ENCODE data around the gene PER2.

PER2 gene

GRCh38 chr2:238231251-238231793, 57.1 kb downstream of the PER2 start:
- peak; percentile 84 for DNase-seq (ENCODE audit: low spot score)
- TF ChIP-seq, protein P1, sequence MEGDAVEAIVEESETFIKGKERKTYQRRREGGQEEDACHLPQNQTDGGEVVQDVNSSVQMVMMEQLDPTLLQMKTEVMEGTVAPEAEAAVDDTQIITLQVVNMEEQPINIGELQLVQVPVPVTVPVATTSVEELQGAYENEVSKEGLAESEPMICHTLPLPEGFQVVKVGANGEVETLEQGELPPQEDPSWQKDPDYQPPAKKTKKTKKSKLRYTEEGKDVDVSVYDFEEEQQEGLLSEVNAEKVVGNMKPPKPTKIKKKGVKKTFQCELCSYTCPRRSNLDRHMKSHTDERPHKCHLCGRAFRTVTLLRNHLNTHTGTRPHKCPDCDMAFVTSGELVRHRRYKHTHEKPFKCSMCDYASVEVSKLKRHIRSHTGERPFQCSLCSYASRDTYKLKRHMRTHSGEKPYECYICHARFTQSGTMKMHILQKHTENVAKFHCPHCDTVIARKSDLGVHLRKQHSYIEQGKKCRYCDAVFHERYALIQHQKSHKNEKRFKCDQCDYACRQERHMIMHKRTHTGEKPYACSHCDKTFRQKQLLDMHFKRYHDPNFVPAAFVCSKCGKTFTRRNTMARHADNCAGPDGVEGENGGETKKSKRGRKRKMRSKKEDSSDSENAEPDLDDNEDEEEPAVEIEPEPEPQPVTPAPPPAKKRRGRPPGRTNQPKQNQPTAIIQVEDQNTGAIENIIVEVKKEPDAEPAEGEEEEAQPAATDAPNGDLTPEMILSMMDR (IDR thresholded peaks at IDR 0.05; ENCODE audit: borderline replicate concordance, control extremely low read depth, extremely low read depth, insufficient read depth, missing control alignments): no peak
- in situ Hi-C loops (cut with MboI; ENCODE audit: low sequenced_read_pairs, unreplicated experiment): no loop called here

GRCh38 chr2:238230699-238231098, 57.7 kb downstream of the PER2 start:
- peak; percentile 20 for DNase-seq (ENCODE audit: low spot score)
- in situ Hi-C loops (cut with MboI; ENCODE audit: low sequenced_read_pairs, unreplicated experiment): no loop called here
- TF ChIP-seq, protein P1 (IDR thresholded peaks at IDR 0.05; ENCODE audit: borderline replicate concordance, control extremely low read depth, extremely low read depth, insufficient read depth, missing control alignments): no peak

DNA sequence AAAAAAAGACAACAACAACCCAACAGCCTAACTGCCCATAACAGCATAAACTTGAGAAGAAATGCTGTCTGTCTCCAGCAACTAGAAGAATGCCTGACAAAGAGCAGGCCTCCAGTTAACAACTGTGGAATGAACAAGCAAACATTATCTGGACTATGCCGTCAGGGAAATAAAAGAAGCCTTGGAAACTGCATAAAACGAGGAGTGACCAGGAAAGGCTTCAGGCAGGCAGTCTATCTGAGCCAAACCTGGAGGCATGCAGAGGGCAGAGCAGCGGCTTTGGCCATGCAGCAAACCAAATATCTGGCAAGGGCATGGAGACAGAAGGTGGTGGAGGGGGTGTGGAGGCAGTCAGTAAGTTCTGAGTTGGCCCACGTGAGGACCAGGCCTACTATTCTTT, 59.7 kb downstream of the PER2 start:
- TF ChIP-seq, protein P1 (IDR thresholded peaks at IDR 0.05; ENCODE audit: borderline replicate concordance, control extremely low read depth, extremely low read depth, insufficient read depth, missing control alignments): no peak
- DNase-seq (ENCODE audit: low spot score): peak; percentile 7
- in situ Hi-C loops (cut with MboI; ENCODE audit: low sequenced_read_pairs, unreplicated experiment): no loop called here

GRCh38 chr2:238227587-238228032, 60.8 kb downstream of the PER2 start:
- DNase-seq (ENCODE audit: low spot score): peak; percentile 8
- TF ChIP-seq, protein P1 (IDR thresholded peaks at IDR 0.05; ENCODE audit: borderline replicate concordance, control extremely low read depth, extremely low read depth, insufficient read depth, missing control alignments): no peak
- in situ Hi-C loops (cut with MboI; ENCODE audit: low sequenced_read_pairs, unreplicated experiment): no loop called here

GRCh38 chr2:238226698-238227586, 61.5 kb downstream of the PER2 start:
- DNase-seq (ENCODE audit: low spot score): peak; percentile 16
- in situ Hi-C loops (cut with MboI; ENCODE audit: low sequenced_read_pairs, unreplicated experiment): no loop called here
- TF ChIP-seq, protein P1 (IDR thresholded peaks at IDR 0.05; ENCODE audit: borderline replicate concordance, control extremely low read depth, extremely low read depth, insufficient read depth, missing control alignments): no peak

DNA sequence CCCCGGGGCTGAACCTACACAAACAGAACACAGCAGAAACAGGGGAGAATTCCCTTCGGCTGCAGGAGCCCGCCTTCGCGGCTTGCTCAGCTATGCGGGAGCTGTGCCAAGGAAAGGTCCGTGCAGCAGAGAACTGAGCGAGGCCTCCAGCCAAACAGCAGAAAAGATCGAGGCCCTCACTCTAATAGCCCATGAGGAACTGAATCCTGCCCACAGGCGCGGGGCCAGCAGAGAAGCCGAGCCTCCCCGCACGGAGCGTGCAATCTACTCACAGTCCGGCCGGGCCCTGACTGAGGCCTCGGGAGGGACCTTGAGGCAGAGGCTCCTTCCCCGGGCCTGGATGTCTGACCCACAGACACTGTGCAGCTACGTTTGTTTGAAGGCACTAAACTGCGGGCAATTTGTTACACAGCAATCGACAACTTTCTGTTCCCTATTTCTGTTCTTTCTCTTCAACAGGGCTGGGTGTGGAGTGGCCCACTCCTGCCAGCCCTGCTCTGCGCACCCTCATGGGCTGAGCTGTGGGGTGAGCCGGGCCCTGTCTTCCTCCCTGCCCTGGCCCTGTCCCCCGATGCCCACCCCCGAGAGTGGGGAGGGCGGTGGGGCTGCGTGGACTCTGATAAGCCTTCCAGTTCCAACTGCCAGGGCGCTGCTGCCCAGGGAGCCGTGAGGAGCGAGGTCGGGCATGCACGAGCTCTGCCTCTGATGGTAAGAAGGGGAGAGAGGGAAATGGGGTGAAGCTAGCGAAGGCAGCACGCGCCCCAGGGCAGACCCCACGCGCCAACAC, 62.3 kb downstream of the PER2 start:
- DNase-seq (ENCODE audit: low spot score): peak; percentile 36
- in situ Hi-C loops (cut with MboI; ENCODE audit: low sequenced_read_pairs, unreplicated experiment): no loop called here
- TF ChIP-seq, protein P1 (IDR thresholded peaks at IDR 0.05; ENCODE audit: borderline replicate concordance, control extremely low read depth, extremely low read depth, insufficient read depth, missing control alignments): no peak
